GM23248 (cell line): ENCODE data around the gene ATP10A. TPM values are rescaled to one million over a fixed set of nuclear protein-coding genes. Genes with fewer than 3 reads are reported as not detected.

Source experiments
- DNase-seq: peaks from one replicate; pipeline ENCODE4 v3.0.0-alpha.2; 2015
- H2AFZ ChIP-seq: fragments of 200-600 bp; sonication (generic); 2 replicates; pipeline ENCODE4 v1.6.1; 2016; ENCODE audit warnings: antibody characterized with exemption
- H3F3A ChIP-seq: fragments of 200-600 bp; sonication (generic); 2 replicates; pipeline ENCODE4 v1.6.1; 2016; ENCODE audit warnings: mild to moderate bottlenecking, antibody characterized with exemption, mixed run types; ENCODE audit not compliant: insufficient read depth
- H3K27ac ChIP-seq: fragments of 200-600 bp; sonication (generic); 2 replicates; pipeline ENCODE4 v1.5.1; 2016; ENCODE audit warnings: mild to moderate bottlenecking
- H3K27me3 ChIP-seq: fragments of 200-600 bp; sonication (generic); replicated peaks from 2 replicates; pipeline ENCODE4 v1.6.1; 2016; ENCODE audit warnings: mild to moderate bottlenecking; ENCODE audit not compliant: insufficient read depth
- H3K36me3 ChIP-seq: fragments of 200-600 bp; sonication (generic); 2 replicates; pipeline ENCODE4 v1.6.1; 2016; ENCODE audit warnings: low read depth, mild to moderate bottlenecking
- H3K4me1 ChIP-seq: fragments of 200-600 bp; sonication (generic); 2 replicates; pipeline ENCODE4 v1.6.1; 2016; ENCODE audit warnings: mild to moderate bottlenecking; ENCODE audit not compliant: insufficient read depth
- H3K4me2 ChIP-seq: fragments of 200-600 bp; sonication (generic); one replicate; pipeline ENCODE4 v1.6.1; 2016; ENCODE audit warnings: mild to moderate bottlenecking; ENCODE audit not compliant: unreplicated experiment
- H3K4me3 ChIP-seq: fragments of 200-600 bp; sonication (generic); 2 replicates; pipeline ENCODE4 v1.5.1; 2016; ENCODE audit warnings: mild to moderate bottlenecking
- H3K79me2 ChIP-seq: fragments of 200-600 bp; sonication (generic); 2 replicates; pipeline ENCODE4 v1.6.1; 2016; ENCODE audit warnings: mild to moderate bottlenecking; ENCODE audit not compliant: insufficient read depth
- H3K9ac ChIP-seq: fragments of 200-600 bp; sonication (generic); 2 replicates; pipeline ENCODE4 v1.6.1; 2016; ENCODE audit warnings: mild to moderate bottlenecking
- H3K9me2 ChIP-seq: fragments of 200-600 bp; sonication (generic); 2 replicates; pipeline ENCODE4 v1.6.1; 2016; ENCODE audit warnings: mixed run types, mild to moderate bottlenecking, moderate library complexity; ENCODE audit not compliant: insufficient read depth
- H3K9me3 ChIP-seq: fragments of 200-600 bp; sonication (generic); one replicate; pipeline ENCODE4 v1.6.1; 2017; ENCODE audit warnings: low read depth
- H4K20me1 ChIP-seq: fragments of 200-600 bp; sonication (generic); 2 replicates; pipeline ENCODE4 v1.6.0; 2016; ENCODE audit not compliant: insufficient read depth
- EZH2 ChIP-seq: fragments of 200-600 bp; sonication (generic); IDR thresholded peaks from 2 replicates; pipeline ENCODE4 v1.6.1; 2018; ENCODE audit warnings: antibody characterized with exemption, mild to moderate bottlenecking; ENCODE audit not compliant: insufficient read depth, poor library complexity, severe bottlenecking
- EZH2phosphoT487 ChIP-seq: fragments of 200-600 bp; sonication (generic); IDR thresholded peaks from 2 replicates; pipeline ENCODE4 v1.6.1; 2018; ENCODE audit warnings: antibody characterized with exemption, moderate library complexity, mild to moderate bottlenecking, low read depth; ENCODE audit not compliant: insufficient read depth
- WGBS, 2 experiments: methylation state at CpG; one replicate each; pipeline ENCODE4 v1.1.6; 2015 to 2017; ENCODE audit warnings: low lambda C conversion rate in 2 of 2, low coverage in 1 of 2; ENCODE audit errors: missing lambda C conversion rate in 2 of 2; 5-methylcytosine and 5-hydroxymethylcytosine counted together
- in situ Hi-C: fragments of 300-500 bp; cut with MboI; formaldehyde crosslinking; loops from 2 replicates; pipeline ENCODE4 v1.15.0; 2020
- polyA plus RNA-seq: library from polyadenylated mRNA; unstranded; fragments of >200 nt; fragmentation: Nextera tagmentation; extraction: Ambion mirVana; gene quantifications from 2 replicates; pipeline ENCODE4 v1.2.1, GENCODE V29; 2016
- total RNA-seq: library from RNA; depleted of rRNA; stranded (reverse); fragments of >200 nt; shearing (Covaris generic); gene quantifications from 2 replicates; pipeline ENCODE4 v1.2.3, GENCODE V29; 2014

ATP10A gene
- total and polyA plus RNA-seq, 2 experiments from 2014 or later, result 20.4 to 64.1 TPM

DNA sequence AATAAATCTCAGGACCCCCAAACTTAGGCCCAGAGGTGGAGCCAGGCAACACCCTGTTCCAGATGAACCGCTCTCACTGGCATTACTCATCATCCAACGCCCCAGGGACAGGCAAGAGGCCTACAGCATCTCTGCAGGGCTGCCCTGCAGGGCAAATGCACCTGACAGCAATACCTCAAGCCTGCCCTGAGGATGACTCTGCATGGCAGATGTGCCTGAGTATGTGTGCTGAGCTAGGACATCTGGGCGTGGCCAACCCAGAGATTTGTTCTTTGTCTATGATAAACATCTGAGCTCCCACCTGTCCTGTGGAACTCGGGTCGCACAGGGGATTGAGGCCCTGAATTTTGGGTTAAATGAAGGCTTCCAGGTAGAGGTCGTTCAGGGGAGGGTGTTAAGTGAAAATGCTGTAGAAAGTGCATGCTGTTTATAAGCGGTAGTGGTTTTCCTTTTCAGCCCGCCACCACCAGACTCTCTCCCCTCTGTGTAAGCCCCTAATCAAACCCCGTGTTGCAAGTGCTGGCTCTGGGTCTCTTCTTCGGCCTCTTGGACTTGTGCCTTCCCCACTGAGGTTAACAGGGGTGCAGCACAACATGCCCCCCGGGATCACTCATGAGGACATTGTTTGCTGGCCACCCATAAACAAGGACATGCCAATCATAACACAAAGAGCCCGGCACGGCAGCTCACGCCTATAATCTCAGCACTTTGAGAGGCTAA is 92.3 kb downstream of the ATP10A start:
- Histone ChIP-seq H3K4me1 (peaks cover 16% of the 10 kb centered on the region), H3K4me2 (no peak overlapping the region), H3K27ac (no peak overlapping the region), H3K79me2 (peaks cover 88% of the 10 kb centered on the region), H4K20me1 (no peaks in the 10 kb centered on the region), H3F3A (peaks cover 31% of the 10 kb centered on the region), H3K9ac (no peak overlapping the region), H3K4me3 (no peak overlapping the region), H3K36me3 (peaks cover 7% of the 10 kb centered on the region; the same call in 1 of the 2 replicates), H3K9me3 (no peaks in the 10 kb centered on the region), H3K9me2 (no peaks in the 10 kb centered on the region), H3K27me3 (no peaks in the 10 kb centered on the region), H2AFZ (no peak overlapping the region)
- in situ Hi-C loops, result no loop called here
- 91% methylated on average over 14 of the region's 14 CpGs for WGBS, 2 experiments
- TF ChIP-seq EZH2phosphoT487, result no peak
- TF ChIP-seq EZH2, result no peak
- DNase-seq, result peak; percentile 22

DNA sequence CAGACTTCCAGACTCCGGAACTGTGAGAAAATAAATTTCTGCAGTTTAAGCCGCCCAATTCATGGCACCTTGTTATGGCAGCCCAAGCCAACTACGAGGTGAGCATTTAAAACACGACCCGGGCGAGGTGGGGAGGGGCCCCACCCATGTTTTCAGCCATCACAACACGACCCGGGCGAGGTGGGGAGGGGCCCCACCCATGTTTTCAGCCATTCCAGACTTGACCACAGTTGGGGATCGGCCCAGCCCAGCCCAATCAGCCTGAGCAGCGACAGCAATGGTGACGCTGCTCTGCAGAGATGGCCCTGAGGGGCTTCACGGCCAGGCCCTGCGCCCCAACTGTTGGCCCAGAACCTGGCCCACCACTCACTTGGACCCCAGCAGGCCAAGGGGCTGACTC is 93.1 kb downstream of the ATP10A start:
- no peak overlapping the region for H3K9ac ChIP-seq
- H3K9me2 ChIP-seq, result no peaks in the 10 kb centered on the region
- H3K4me1 ChIP-seq, result peaks cover 11% of the 10 kb centered on the region
- no peak for TF ChIP-seq EZH2
- H3K4me2 ChIP-seq, result no peak overlapping the region
- no peaks in the 10 kb centered on the region for H3K27me3 ChIP-seq
- H3K9me3 ChIP-seq, result no peaks in the 10 kb centered on the region
- DNase-seq, result no peak
- peaks cover 27% of the 10 kb centered on the region for H3F3A ChIP-seq
- H3K27ac ChIP-seq, result no peak overlapping the region
- 75 to 82% methylated on average over 13 to 14 of the region's 14 CpGs for WGBS, 2 experiments
- in situ Hi-C loops, result no loop called here
- H3K36me3 ChIP-seq, result peaks cover 13% of the 10 kb centered on the region; the same call in 1 of the 2 replicates
- H4K20me1 ChIP-seq, result no peaks in the 10 kb centered on the region
- H2AFZ ChIP-seq, result no peak overlapping the region
- peaks cover 95% of the 10 kb centered on the region for H3K79me2 ChIP-seq
- H3K4me3 ChIP-seq, result no peak overlapping the region

- H2AFZ ChIP-seq, result no peak overlapping the region
- H3K4me3 ChIP-seq, result no peak overlapping the region
- in situ Hi-C loops, result no loop called here
- H3K4me2 ChIP-seq, result no peak overlapping the region
- H3K9me3 ChIP-seq, result no peaks in the 10 kb centered on the region
- H3K79me2 ChIP-seq, result peaks cover 99% of the 10 kb centered on the region
- 100% methylated on average over 1 of the region's 1 CpG for WGBS, 2 experiments
- 0 out of 2 replicates have a peak, but pooled peaks cover 15% of the 10 kb centered on the region for H3F3A ChIP-seq
- H4K20me1 ChIP-seq, result no peaks in the 10 kb centered on the region
- H3K9me2 ChIP-seq, result no peaks in the 10 kb centered on the region
- DNase-seq, result no peak
- peaks cover 18% of the 10 kb centered on the region for H3K36me3 ChIP-seq
- no peak overlapping the region for H3K9ac ChIP-seq
- no peaks in the 10 kb centered on the region for H3K4me1 ChIP-seq
- H3K27ac ChIP-seq, result no peak overlapping the region
- no peak for TF ChIP-seq EZH2
- no peak for TF ChIP-seq EZH2phosphoT487
- no peaks in the 10 kb centered on the region for H3K27me3 ChIP-seq
These were observed 94.9 kb downstream of the ATP10A start for GRCh38 chr15:25768271-25768670.

GRCh38 chr15:25767356-25768151 is 95.6 kb downstream of the ATP10A start:
- H3K36me3 ChIP-seq, result peaks cover 18% of the 10 kb centered on the region
- no peak overlapping the region for H2AFZ ChIP-seq
- H4K20me1 ChIP-seq, result no peaks in the 10 kb centered on the region
- H3K4me2 ChIP-seq, result no peak overlapping the region
- no peak for DNase-seq
- H3F3A ChIP-seq, result 0 out of 2 replicates have a peak, but pooled peaks cover 8% of the 10 kb centered on the region
- H3K9ac ChIP-seq, result no peak overlapping the region
- no peaks in the 10 kb centered on the region for H3K4me1 ChIP-seq
- peaks cover 99% of the 10 kb centered on the region for H3K79me2 ChIP-seq
- no peaks in the 10 kb centered on the region for H3K9me3 ChIP-seq
- no peak overlapping the region for H3K27ac ChIP-seq
- in situ Hi-C loops, result no loop called here
- TF ChIP-seq EZH2, result no peak
- TF ChIP-seq EZH2phosphoT487, result no peak
- H3K9me2 ChIP-seq, result no peaks in the 10 kb centered on the region
- WGBS, 2 experiments, result 80 to 81% methylated on average over 13 of the region's 13 CpGs
- H3K27me3 ChIP-seq, result no peaks in the 10 kb centered on the region
- no peak overlapping the region for H3K4me3 ChIP-seq
